AG10803 (cell line): ENCODE measurements around the gene TRAF5.
A peak's percentile ranks its signal among the peaks of the same experiment; 100 is the strongest.

ENCODE experiments used
- DNase-seq: peaks from one replicate; pipeline ENCODE4 v3.0.0; 2010; ENCODE audit warnings: low read depth
- H3K4me3 ChIP-seq: 2 replicates; pipeline ENCODE4 v1.5.1; 2011; ENCODE audit warnings: mild to moderate bottlenecking, low read length, control low read depth
- TF ChIP-seq, protein P1 (sequence below): conservative IDR thresholded peaks from 2 replicates; pipeline ENCODE4 v1.5.1; 2011; ENCODE audit warnings: mild to moderate bottlenecking, low read length, control low read depth, inconsistent platforms

TRAF5 gene

DNA sequence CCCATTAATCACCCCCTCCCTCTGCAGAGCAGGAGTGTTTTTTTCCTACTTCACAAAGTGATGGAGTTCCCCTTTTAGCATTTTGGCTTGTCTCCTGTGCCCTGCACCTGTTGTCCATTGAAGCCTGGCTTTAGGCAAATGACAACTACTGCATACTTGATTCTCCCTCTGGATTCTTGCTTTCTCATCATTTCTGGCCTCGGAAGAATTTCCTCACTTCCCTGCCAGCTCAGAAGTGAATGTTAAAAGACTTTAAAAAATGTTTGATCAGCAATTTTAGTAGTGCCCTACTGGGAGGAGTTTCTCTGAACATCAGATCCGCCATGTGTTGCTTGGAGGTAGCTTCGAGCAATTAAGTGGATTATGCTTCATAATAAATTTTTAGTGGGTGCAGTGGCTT, 39.4 kb upstream of the TRAF5 start:
- H3K4me3 ChIP-seq, result no peak overlapping the region
- TF ChIP-seq, protein P1, sequence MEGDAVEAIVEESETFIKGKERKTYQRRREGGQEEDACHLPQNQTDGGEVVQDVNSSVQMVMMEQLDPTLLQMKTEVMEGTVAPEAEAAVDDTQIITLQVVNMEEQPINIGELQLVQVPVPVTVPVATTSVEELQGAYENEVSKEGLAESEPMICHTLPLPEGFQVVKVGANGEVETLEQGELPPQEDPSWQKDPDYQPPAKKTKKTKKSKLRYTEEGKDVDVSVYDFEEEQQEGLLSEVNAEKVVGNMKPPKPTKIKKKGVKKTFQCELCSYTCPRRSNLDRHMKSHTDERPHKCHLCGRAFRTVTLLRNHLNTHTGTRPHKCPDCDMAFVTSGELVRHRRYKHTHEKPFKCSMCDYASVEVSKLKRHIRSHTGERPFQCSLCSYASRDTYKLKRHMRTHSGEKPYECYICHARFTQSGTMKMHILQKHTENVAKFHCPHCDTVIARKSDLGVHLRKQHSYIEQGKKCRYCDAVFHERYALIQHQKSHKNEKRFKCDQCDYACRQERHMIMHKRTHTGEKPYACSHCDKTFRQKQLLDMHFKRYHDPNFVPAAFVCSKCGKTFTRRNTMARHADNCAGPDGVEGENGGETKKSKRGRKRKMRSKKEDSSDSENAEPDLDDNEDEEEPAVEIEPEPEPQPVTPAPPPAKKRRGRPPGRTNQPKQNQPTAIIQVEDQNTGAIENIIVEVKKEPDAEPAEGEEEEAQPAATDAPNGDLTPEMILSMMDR, result no peak
- DNase-seq, result no peak

DNA sequence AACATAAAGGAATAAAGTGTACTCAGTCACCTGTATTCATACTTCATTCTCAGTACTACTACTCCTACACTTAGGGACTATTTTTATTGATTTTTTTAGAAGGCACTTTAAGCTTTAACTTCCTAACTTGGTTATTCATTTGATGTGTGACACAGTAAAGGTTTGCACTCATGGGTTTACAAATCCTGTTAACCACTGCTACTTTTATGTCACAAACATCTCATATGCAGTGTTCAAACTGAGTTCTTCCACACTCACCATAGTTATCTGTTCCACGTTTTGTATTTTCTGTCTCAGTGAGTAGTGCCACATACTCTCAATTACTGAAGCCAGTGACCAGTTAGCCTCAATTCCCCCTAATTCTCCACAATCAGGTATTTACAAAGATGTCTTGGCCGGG, 34.2 kb upstream of the TRAF5 start:
- TF ChIP-seq, protein P1, result no peak
- no peak for DNase-seq
- no peak overlapping the region for H3K4me3 ChIP-seq

DNA sequence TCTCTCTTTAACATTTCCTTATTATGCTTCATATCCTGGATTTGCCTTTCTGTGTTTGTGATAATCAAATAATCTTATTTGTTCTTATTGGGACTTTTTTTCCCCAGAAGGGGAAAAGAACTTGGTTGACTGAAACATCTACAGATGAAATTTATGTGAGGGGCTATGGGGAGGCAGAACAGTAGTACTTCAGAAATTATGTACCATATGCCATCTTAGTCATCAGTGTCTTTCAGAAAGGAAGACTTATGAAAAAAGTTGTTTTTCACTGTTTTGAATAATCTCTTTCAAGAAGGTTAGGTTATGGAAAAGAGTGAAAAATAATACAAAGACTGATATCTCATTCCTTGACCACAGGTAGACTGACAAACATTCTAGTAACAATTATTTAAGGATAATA, 30.2 kb upstream of the TRAF5 start:
- TF ChIP-seq, protein P1, result no peak
- DNase-seq, result no peak
- H3K4me3 ChIP-seq, result no peak overlapping the region

DNA sequence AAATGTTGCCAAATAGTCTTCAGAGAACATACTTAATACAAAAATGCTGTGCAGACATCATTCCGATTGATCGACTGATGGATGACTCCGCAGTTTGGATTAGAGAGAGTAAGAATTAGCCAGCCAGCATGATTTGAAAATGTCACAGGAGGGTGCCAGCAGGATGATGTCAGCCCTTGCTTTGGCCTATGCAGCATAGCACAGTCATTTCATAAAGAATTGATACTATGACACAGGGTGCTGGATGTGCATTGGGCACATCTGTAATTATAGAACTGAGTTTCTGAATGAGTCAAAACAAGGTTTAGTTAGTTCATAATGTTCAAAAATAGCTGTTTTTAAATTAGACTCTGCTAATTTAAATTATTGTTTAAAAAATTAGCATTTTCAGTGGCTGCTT, 21.6 kb upstream of the TRAF5 start:
- peak; percentile 42 for DNase-seq
- H3K4me3 ChIP-seq, result no peak overlapping the region
- TF ChIP-seq, protein P1, result no peak

DNA sequence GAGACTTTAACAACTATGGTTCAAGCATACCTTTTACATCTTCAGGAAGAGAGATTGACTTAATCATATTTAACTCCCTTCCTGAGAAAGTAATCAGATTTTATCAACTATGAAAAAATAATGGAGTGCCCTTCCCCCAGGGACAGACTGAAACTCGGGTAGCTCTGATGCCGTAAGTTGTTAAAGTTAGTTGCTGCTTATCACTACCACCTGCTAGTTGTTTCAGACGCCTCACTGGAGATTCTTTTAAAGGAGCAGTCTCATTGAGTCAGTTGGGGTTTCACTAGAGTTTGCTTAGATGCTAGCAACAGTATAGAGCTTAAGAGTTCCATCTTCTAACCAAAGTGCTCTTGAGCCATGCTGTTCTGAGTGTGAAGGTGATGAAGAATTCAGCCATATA, 17.0 kb upstream of the TRAF5 start:
- TF ChIP-seq, protein P1, result no peak
- H3K4me3 ChIP-seq, result no peak overlapping the region
- no peak for DNase-seq

DNA sequence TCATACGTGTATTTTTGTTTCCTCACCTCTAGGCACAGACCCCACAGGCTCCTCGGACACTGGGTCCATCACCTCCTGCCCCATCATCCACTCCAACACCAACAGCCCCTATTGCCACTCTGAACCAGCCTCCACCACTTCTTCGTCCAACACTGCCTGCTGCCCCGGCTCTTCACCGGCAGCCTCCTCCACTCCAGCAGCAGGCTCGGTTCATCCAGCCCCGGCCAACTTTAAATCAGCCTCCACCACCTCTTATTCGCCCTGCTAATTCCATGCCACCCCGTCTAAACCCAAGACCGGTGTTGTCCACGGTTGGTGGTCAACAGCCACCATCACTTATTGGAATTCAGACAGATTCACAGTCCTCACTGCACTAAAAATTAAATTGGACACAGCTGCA, 13.2 kb upstream of the TRAF5 start:
- H3K4me3 ChIP-seq, result no peak overlapping the region
- no peak for DNase-seq
- TF ChIP-seq, protein P1, result no peak

DNA sequence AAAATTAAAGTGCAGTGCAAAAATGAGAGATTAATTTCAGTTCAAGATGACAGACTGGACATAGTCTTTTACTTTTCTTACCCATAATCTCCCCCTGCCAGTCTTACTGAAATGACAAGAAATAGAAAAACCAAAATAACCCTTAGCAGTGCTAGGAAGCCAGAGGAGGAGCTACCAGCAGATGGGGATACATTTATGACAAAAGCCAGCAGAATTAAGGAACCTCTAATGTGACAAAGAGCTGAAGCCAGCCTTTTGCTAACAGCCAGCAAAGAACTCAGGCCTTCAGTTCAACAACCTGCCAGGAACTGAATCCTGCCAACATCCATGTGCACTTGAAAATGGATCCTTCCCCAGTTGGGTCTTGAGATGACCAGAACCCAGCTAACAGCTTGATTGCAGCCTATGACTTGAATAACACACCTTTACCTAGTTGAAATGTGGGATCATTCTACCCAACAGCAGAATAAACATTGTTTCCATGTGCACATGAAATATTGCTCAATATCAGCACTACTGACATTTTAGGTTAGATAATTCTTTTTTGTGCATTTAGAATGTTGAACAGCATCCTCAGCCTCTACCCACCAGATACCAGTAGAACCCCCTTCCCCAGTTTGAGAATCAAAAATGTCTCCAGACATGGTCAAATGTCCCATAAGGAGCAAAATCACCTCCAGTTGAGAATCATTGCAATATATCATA, 7.9 kb upstream of the TRAF5 start:
- no peak overlapping the region for H3K4me3 ChIP-seq
- TF ChIP-seq, protein P1, result no peak
- no peak for DNase-seq
